Measurements from ENCODE around the gene MPZL3.
A peak's percentile ranks its signal among the peaks of the same experiment; 100 is the strongest.
"Not testable (repeated sequence)": the region's sequence is repeated elsewhere in the genome, so short reads cannot be mapped to it uniquely, and the experiment has no call there.

Gene MPZL3

GRCh38 chr11:118184784-118185579 lies 67.2 kb downstream of the MPZL3 start:
- no peak for DNase-seq (ENCODE audit: low read depth in 2 of 2)

DNA sequence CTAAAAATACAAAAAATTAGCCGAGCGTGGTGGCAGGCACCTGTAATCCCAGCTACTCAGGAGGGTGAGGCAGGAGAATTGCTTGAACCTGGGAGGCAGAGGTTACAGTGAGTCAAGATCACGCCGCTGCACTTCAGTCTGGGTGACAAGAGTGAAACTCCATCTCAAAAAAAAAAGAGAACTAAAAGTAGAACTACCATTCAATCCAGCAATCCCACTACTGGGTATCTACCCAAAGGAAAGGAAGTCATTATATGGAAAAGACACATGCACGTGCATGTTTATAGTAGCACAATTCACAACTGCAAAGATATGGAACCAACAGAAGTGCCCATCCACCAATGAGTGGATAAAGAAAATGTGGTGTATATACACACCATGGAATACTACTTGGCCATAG lies 68.5 kb downstream of the MPZL3 start:
- DNase-seq (ENCODE audit: low read depth in 2 of 2), result not testable (repeated sequence)

GRCh38 chr11:118180300-118180703 lies 71.9 kb downstream of the MPZL3 start:
- DNase-seq (ENCODE audit: low read depth in 2 of 2), result peak in 1 of 2 experiments; percentile 24

- no peak for DNase-seq (ENCODE audit: low read depth in 2 of 2)
These were observed 75.4 kb downstream of the MPZL3 start for GRCh38 chr11:118176778-118177134.
